ENCODE measurements around the gene TF.

Gene TF

DNA sequence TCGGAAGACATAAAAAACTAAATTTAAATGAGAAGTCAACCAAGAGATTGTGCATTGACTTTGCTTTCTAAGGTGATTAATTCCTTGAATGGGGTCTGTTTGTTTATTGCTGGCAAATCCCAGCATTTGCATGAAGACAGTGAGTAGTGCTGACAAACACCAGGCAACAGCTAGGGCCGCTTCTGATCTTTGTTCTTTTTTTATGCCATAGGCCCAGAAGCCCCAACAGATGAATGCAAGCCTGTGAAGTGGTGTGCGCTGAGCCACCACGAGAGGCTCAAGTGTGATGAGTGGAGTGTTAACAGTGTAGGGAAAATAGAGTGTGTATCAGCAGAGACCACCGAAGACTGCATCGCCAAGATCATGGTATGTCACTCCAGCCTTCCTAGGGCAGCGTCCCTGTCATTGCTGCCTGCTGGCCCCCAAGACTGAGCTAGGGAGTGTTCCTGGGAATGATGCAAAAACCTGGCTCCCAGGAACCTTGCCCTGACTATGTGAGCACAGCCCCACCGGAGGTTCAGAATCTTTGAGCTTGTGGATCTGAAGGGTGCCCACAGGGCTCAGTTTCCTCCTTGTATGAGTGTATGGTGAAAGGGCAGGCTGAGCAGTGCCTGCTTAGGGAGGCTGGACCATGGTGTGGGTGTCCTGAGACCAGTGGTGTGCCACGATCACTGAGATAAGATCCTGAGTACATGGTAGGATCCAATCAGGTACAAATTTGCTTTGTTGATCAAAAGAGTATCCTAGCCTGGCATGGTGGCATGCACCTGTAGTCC is 13.0 kb downstream of the TF start (continued):
- TF ChIP-seq, protein P1, sequence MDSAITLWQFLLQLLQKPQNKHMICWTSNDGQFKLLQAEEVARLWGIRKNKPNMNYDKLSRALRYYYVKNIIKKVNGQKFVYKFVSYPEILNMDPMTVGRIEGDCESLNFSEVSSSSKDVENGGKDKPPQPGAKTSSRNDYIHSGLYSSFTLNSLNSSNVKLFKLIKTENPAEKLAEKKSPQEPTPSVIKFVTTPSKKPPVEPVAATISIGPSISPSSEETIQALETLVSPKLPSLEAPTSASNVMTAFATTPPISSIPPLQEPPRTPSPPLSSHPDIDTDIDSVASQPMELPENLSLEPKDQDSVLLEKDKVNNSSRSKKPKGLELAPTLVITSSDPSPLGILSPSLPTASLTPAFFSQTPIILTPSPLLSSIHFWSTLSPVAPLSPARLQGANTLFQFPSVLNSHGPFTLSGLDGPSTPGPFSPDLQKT (IDR thresholded peaks at IDR 0.05; ENCODE audit: borderline replicate concordance, low read depth, low read length) = no peak
- TF ChIP-seq ZNF274 (IDR thresholded peaks at IDR 0.05; ENCODE audit: low read length) (no peak), ZNF274 (tag by site-specific recombination; IDR thresholded peaks at IDR 0.05; ENCODE audit: borderline replicate concordance) (no peak), ZNF544 (tag by site-specific recombination; IDR thresholded peaks at IDR 0.05) (no peak), ZNF19 (tag by site-specific recombination; IDR thresholded peaks at IDR 0.05; ENCODE audit: low read depth) (no peak), ZNF529 (tag by site-specific recombination; IDR thresholded peaks at IDR 0.05; ENCODE audit: insufficient replicate concordance) (no peak), ZNF571 (tag by site-specific recombination; IDR thresholded peaks at IDR 0.05) (no peak), ZNF223 (tag by site-specific recombination; IDR thresholded peaks at IDR 0.05) (no peak), GLIS2 (tag by site-specific recombination; IDR thresholded peaks at IDR 0.05) (no peak), ZNF23 (tag by site-specific recombination; IDR thresholded peaks at IDR 0.05; ENCODE audit: borderline replicate concordance) (no peak), HOXC10 (CRISPR knock-in tag; IDR thresholded peaks at IDR 0.05) (no peak), KLF8 (tag by site-specific recombination; IDR thresholded peaks at IDR 0.05) (no peak), ZNF211 (tag by site-specific recombination; IDR thresholded peaks at IDR 0.05; ENCODE audit: low read depth) (no peak), SP7 (tag by site-specific recombination; IDR thresholded peaks at IDR 0.05) (no peak)
- TF ChIP-seq, protein P2, sequence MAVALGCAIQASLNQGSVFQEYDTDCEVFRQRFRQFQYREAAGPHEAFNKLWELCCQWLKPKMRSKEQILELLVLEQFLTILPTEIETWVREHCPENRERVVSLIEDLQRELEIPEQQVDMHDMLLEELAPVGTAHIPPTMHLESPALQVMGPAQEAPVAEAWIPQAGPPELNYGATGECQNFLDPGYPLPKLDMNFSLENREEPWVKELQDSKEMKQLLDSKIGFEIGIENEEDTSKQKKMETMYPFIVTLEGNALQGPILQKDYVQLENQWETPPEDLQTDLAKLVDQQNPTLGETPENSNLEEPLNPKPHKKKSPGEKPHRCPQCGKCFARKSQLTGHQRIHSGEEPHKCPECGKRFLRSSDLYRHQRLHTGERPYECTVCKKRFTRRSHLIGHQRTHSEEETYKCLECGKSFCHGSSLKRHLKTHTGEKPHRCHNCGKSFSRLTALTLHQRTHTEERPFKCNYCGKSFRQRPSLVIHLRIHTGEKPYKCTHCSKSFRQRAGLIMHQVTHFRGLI (tag by site-specific recombination; IDR thresholded peaks at IDR 0.05) = no peak
- TF ChIP-seq, protein P3, sequence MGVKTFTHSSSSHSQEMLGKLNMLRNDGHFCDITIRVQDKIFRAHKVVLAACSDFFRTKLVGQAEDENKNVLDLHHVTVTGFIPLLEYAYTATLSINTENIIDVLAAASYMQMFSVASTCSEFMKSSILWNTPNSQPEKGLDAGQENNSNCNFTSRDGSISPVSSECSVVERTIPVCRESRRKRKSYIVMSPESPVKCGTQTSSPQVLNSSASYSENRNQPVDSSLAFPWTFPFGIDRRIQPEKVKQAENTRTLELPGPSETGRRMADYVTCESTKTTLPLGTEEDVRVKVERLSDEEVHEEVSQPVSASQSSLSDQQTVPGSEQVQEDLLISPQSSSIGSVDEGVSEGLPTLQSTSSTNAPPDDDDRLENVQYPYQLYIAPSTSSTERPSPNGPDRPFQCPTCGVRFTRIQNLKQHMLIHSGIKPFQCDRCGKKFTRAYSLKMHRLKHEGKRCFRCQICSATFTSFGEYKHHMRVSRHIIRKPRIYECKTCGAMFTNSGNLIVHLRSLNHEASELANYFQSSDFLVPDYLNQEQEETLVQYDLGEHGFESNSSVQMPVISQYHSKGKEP (tag by site-specific recombination; IDR thresholded peaks at IDR 0.05) = no peak

DNA sequence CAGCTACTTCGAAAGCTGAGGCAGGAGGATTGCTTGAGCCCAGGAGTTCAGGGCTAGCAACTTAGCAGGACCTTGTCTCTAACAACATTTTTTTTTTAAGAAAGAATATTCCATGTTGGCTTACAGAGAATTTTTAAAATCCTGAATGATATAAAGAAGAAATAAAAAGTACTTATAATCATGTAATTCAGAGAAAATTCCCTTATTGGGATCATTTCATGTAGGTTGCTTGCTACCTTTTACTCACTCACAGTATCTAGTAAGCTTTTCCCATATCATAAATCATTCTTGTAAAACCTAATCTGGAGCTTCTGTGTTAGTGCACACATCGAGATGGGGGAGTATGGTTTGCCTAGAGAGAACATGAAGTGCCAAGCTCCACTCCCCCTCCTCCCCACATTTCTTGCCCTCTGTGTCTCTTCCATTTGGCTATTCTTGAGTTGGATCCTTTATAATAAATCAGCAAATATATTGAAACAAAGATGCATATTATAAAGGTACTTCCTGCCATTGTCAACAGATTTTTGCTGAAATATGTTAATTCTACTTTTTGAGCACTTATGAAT is 13.6 kb downstream of the TF start:
- Histone ChIP-seq H3K4me3 (ENCODE audit: low read depth, low read length) (no peak overlapping the region), H3K27ac (ENCODE audit: extremely low read depth, low read depth, low read length) (no peak overlapping the region), H3K9me3 (ENCODE audit: control insufficient read depth, insufficient read depth, low read depth, low read length) (no peaks in the 10 kb centered on the region), H3K4me1 (ENCODE audit: control insufficient read depth, insufficient read depth, low read length) (no peaks in the 10 kb centered on the region), H3K36me3 (ENCODE audit: control insufficient read depth in 2 of 2, insufficient read depth in 1 of 2, low read length in 2 of 2) (no peaks in the 10 kb centered on the region)
- CTCF ChIA-PET = no interaction called here
- POLR2A ChIA-PET = no interaction called here
- TF ChIP-seq BCL11A (tag by site-specific recombination; IDR thresholded peaks at IDR 0.05; ENCODE audit: low read depth) = no peak
- no peak for TF ChIP-seq ZNF560 (tag by site-specific recombination; IDR thresholded peaks at IDR 0.05; ENCODE audit: borderline replicate concordance)
- TF ChIP-seq, protein P4, sequence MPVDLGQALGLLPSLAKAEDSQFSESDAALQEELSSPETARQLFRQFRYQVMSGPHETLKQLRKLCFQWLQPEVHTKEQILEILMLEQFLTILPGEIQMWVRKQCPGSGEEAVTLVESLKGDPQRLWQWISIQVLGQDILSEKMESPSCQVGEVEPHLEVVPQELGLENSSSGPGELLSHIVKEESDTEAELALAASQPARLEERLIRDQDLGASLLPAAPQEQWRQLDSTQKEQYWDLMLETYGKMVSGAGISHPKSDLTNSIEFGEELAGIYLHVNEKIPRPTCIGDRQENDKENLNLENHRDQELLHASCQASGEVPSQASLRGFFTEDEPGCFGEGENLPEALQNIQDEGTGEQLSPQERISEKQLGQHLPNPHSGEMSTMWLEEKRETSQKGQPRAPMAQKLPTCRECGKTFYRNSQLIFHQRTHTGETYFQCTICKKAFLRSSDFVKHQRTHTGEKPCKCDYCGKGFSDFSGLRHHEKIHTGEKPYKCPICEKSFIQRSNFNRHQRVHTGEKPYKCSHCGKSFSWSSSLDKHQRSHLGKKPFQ (tag by site-specific recombination; IDR thresholded peaks at IDR 0.05) = no peak
- TF ChIP-seq ZNF2 (tag by site-specific recombination; IDR thresholded peaks at IDR 0.05) = no peak
- no peak for TF ChIP-seq GLI4 (tag by site-specific recombination; IDR thresholded peaks at IDR 0.05)
- no peak for TF ChIP-seq GLIS1 (tag by site-specific recombination; IDR thresholded peaks at IDR 0.05)
- TF ChIP-seq, protein P5, sequence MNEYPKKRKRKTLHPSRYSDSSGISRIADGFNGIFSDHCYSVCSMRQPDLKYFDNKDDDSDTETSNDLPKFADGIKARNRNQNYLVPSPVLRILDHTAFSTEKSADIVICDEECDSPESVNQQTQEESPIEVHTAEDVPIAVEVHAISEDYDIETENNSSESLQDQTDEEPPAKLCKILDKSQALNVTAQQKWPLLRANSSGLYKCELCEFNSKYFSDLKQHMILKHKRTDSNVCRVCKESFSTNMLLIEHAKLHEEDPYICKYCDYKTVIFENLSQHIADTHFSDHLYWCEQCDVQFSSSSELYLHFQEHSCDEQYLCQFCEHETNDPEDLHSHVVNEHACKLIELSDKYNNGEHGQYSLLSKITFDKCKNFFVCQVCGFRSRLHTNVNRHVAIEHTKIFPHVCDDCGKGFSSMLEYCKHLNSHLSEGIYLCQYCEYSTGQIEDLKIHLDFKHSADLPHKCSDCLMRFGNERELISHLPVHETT (tag by site-specific recombination; IDR thresholded peaks at IDR 0.05) = no peak
- TF ChIP-seq ZNF114 (tag by site-specific recombination; IDR thresholded peaks at IDR 0.05) = no peak
- TF ChIP-seq RBAK (tag by site-specific recombination; IDR thresholded peaks at IDR 0.05) = no peak
- TF ChIP-seq ZNF292 (tag by site-specific recombination; IDR thresholded peaks at IDR 0.05; ENCODE audit: borderline replicate concordance, low read depth) = no peak
- TF ChIP-seq, protein P6, sequence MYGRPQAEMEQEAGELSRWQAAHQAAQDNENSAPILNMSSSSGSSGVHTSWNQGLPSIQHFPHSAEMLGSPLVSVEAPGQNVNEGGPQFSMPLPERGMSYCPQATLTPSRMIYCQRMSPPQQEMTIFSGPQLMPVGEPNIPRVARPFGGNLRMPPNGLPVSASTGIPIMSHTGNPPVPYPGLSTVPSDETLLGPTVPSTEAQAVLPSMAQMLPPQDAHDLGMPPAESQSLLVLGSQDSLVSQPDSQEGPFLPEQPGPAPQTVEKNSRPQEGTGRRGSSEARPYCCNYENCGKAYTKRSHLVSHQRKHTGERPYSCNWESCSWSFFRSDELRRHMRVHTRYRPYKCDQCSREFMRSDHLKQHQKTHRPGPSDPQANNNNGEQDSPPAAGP (tag by site-specific recombination; IDR thresholded peaks at IDR 0.05) = no peak
- no peak for TF ChIP-seq HOXD13 (CRISPR knock-in tag; IDR thresholded peaks at IDR 0.05; ENCODE audit: borderline replicate concordance)
- no peak for TF ChIP-seq SALL2 (tag by site-specific recombination; IDR thresholded peaks at IDR 0.05; ENCODE audit: borderline replicate concordance)

Data from HEK293 (cell line).